Measurements from ENCODE around the gene CORO2A. TPM values are rescaled to one million over a fixed set of nuclear protein-coding genes. Genes with fewer than 3 reads are reported as not detected.

The CORO2A gene
- polyA plus RNA-seq, 1 experiment, result 1.4 TPM

DNA sequence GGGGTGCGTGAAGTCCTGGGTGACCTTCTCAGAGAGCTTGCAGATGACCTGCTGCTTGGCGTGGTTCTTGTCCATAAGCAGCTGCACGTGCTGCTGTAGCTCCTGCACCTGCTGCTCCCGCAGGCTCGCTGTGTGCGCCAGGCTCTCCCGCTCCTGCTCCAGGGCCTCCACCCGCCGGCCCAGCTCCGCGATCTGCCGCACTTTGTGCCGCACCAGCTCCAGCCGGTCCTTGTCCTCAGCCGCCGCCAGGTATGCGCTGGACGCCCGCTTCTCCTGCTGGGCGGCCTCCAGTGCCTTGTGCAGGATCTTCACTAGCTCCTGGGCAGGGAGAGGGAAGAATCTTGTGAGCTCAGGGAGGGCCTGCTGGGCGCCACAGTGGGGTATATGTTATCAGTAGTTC is 28.5 kb upstream of the CORO2A start:
- ChIA-PET CTCF (interaction anchor here (0.5 to 0.7 kb wide), 3 partner anchors 12 to 778 kb away, joined by 3 to 4 read pairs (median 3); no protein-coding TSS in a partner anchor), POLR2A (no interaction called here)
- Histone ChIP-seq H3K27me3 (ENCODE audit: control insufficient read depth, insufficient read depth, low read length) (no peaks in the 10 kb centered on the region), H3K27ac (ENCODE audit: low read depth, low read length) (no peak overlapping the region), H3K9me3 (ENCODE audit: control insufficient read depth, insufficient read depth, low read length) (no peaks in the 10 kb centered on the region), H3K4me3 (ENCODE audit: low read depth, low read length) (no peak overlapping the region)
- no peak for TF ChIP-seq CTCF (IDR thresholded peaks at IDR 0.05; ENCODE audit: low read depth, low read length)
- no peak for DNase-seq (ENCODE audit: low read depth, low spot score)

- no peak for DNase-seq (ENCODE audit: low read depth, low spot score)
- no peaks in the 10 kb centered on the region for H3K27me3 ChIP-seq (ENCODE audit: control insufficient read depth, insufficient read depth, low read length)
- H3K27ac ChIP-seq (ENCODE audit: low read depth, low read length), result no peak overlapping the region
- CTCF ChIA-PET, result no interaction called here
- TF ChIP-seq CTCF (IDR thresholded peaks at IDR 0.05; ENCODE audit: low read depth, low read length), result no peak
- no peaks in the 10 kb centered on the region for H3K9me3 ChIP-seq (ENCODE audit: control insufficient read depth, insufficient read depth, low read length)
- POLR2A ChIA-PET, result no interaction called here
- H3K4me3 ChIP-seq (ENCODE audit: low read depth, low read length), result no peak overlapping the region
These were observed 27.4 kb upstream of the CORO2A start for GRCh38 chr9:98219794-98220370.

GRCh38 chr9:98219364-98219716 is 26.9 kb upstream of the CORO2A start:
- ChIA-PET POLR2A (no interaction called here), CTCF (interaction anchor here (1.5 kb wide), 1 partner anchor 14 kb away, joined by 4 read pairs; no protein-coding TSS in a partner anchor)
- no peak for TF ChIP-seq CTCF (IDR thresholded peaks at IDR 0.05; ENCODE audit: low read depth, low read length)
- Histone ChIP-seq H3K9me3 (ENCODE audit: control insufficient read depth, insufficient read depth, low read length) (no peaks in the 10 kb centered on the region), H3K27me3 (ENCODE audit: control insufficient read depth, insufficient read depth, low read length) (no peaks in the 10 kb centered on the region), H3K4me3 (ENCODE audit: low read depth, low read length) (no peak overlapping the region), H3K27ac (ENCODE audit: low read depth, low read length) (peak overlapping the region; percentile 49)
- DNase-seq (ENCODE audit: low read depth, low spot score), result no peak

DNA sequence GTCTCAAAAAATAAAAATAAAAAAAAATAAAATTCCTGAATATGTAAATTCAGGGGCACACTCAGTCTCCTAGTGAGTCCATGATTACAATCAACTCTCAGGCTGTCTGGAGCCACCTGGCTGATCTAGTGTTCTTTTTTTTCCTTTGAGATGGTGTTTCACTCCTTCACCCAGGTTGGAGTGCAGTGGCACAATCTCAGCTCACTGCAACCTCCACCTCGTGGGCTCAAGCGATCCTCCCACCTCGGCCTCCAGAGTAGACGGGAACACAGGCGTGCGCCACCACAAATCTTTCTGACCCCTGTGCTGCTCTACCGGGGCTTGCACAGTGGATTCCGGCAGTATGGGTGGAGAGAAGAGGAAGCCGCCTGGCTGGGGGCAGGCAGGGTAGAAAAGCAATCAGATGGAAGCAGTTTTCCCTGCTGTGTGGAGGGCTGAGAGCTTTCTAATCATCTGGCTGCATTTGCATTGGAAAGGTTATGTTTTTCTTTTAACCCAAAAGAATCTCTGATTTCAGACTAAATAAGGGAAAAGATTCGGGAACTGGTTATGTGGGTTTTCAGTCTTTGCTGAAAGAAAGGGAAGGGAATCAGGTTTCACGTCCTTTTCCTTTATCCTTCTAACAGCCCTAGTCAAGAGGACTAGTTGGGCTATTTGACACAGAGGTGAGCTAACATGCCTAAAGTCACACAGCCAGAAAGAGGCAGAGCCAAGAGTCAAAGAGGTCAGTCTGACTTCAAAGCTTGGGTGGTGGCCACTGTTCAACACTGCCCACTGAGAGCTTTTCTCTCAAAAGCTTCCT is 26.3 kb upstream of the CORO2A start:
- Histone ChIP-seq H3K4me3 (ENCODE audit: low read depth, low read length) (no peak overlapping the region), H3K27ac (ENCODE audit: low read depth, low read length) (peak overlapping the region; percentile 49), H3K9me3 (ENCODE audit: control insufficient read depth, insufficient read depth, low read length) (no peaks in the 10 kb centered on the region), H3K27me3 (ENCODE audit: control insufficient read depth, insufficient read depth, low read length) (no peaks in the 10 kb centered on the region)
- DNase-seq (ENCODE audit: low read depth, low spot score), result no peak
- CTCF ChIA-PET, result interaction anchor here (1.5 kb wide), 1 partner anchor 13 kb away, joined by 4 read pairs; no protein-coding TSS in a partner anchor
- POLR2A ChIA-PET, result no interaction called here
- no peak for TF ChIP-seq CTCF (IDR thresholded peaks at IDR 0.05; ENCODE audit: low read depth, low read length)

- no peak for DNase-seq (ENCODE audit: low read depth, low spot score)
- Histone ChIP-seq H3K27ac (ENCODE audit: low read depth, low read length) (no peak overlapping the region), H3K27me3 (ENCODE audit: control insufficient read depth, insufficient read depth, low read length) (no peaks in the 10 kb centered on the region), H3K9me3 (ENCODE audit: control insufficient read depth, insufficient read depth, low read length) (no peaks in the 10 kb centered on the region), H3K4me3 (ENCODE audit: low read depth, low read length) (no peak overlapping the region)
- POLR2A ChIA-PET, result no interaction called here
- CTCF ChIA-PET, result interaction anchor here (0.6 to 1.3 kb wide), 3 partner anchors 10 to 142 kb away, joined by 3 read pairs; no protein-coding TSS in a partner anchor
- TF ChIP-seq CTCF (IDR thresholded peaks at IDR 0.05; ENCODE audit: low read depth, low read length), result no peak
These were observed 24.8 kb upstream of the CORO2A start for GRCh38 chr9:98217255-98217654.

Measured in AG04450 (cell line).